NCI-H226 (cell line): Measurements from ENCODE around the gene PTPRT.
"Not testable (repeated sequence)": the region's sequence is repeated elsewhere in the genome, so short reads cannot be mapped to it uniquely, and the experiment has no call there.

Source experiments
- DNase-seq: peaks from one replicate; pipeline ENCODE4 v3.0.0-alpha.2; 2015

Gene PTPRT

GRCh38 chr20:42901689-42902440 lies 287.8 kb downstream of the PTPRT start:
- DNase-seq = no peak

- not testable (repeated sequence) for DNase-seq
These were observed 288.9 kb downstream of the PTPRT start for GRCh38 chr20:42900764-42901163.

GRCh38 chr20:42895020-42895419 lies 294.7 kb downstream of the PTPRT start:
- DNase-seq = no peak

GRCh38 chr20:42894483-42894882 lies 295.2 kb downstream of the PTPRT start:
- no peak for DNase-seq

GRCh38 chr20:42889517-42889916 lies 300.2 kb downstream of the PTPRT start:
- no peak for DNase-seq

GRCh38 chr20:42887281-42887680 lies 302.4 kb downstream of the PTPRT start:
- DNase-seq = no peak

GRCh38 chr20:42886801-42887200 lies 302.9 kb downstream of the PTPRT start:
- DNase-seq = no peak

- no peak for DNase-seq
These were observed 303.7 kb downstream of the PTPRT start for GRCh38 chr20:42886046-42886445.

GRCh38 chr20:42875581-42875980 lies 314.1 kb downstream of the PTPRT start:
- DNase-seq = no peak

- no peak for DNase-seq
These were observed 316.4 kb downstream of the PTPRT start for GRCh38 chr20:42873259-42873658.

GRCh38 chr20:42864116-42864515 lies 325.6 kb downstream of the PTPRT start:
- no peak for DNase-seq

- no peak for DNase-seq
These were observed 327.3 kb downstream of the PTPRT start for GRCh38 chr20:42862446-42862845.

- no peak for DNase-seq
These were observed 332.3 kb downstream of the PTPRT start for GRCh38 chr20:42857446-42857845.

GRCh38 chr20:42855896-42856295 lies 333.8 kb downstream of the PTPRT start:
- DNase-seq = no peak

- DNase-seq = no peak
These were observed 337.0 kb downstream of the PTPRT start for GRCh38 chr20:42852691-42853090.

GRCh38 chr20:42846784-42847490 lies 342.8 kb downstream of the PTPRT start:
- DNase-seq = no peak

GRCh38 chr20:42844751-42845150 lies 345.0 kb downstream of the PTPRT start:
- no peak for DNase-seq

- no peak for DNase-seq
These were observed 352.2 kb downstream of the PTPRT start for GRCh38 chr20:42837456-42837855.

- DNase-seq = no peak
These were observed 353.4 kb downstream of the PTPRT start for GRCh38 chr20:42836339-42836738.

GRCh38 chr20:42807876-42808275 lies 381.8 kb downstream of the PTPRT start:
- no peak for DNase-seq

- no peak for DNase-seq
These were observed 394.5 kb downstream of the PTPRT start for GRCh38 chr20:42795111-42795695.

- DNase-seq = no peak
These were observed 397.7 kb downstream of the PTPRT start for GRCh38 chr20:42792052-42792451.

- no peak for DNase-seq
These were observed 399.6 kb downstream of the PTPRT start for GRCh38 chr20:42790111-42790510.

GRCh38 chr20:42788707-42789106 lies 401.0 kb downstream of the PTPRT start:
- DNase-seq = no peak
